NCI-H2227 (cell line): Measurements from ENCODE around the gene ATP6AP2.
"Not testable (repeated sequence)": the region's sequence is repeated elsewhere in the genome, so short reads cannot be mapped to it uniquely, and the experiment has no call there.

Experiments used
- DNase-seq: peaks from one replicate; lab custom pipeline; 2025; ENCODE audit not compliant: unreplicated experiment; lab: John Stamatoyannopoulos, UW

ATP6AP2 gene

DNA sequence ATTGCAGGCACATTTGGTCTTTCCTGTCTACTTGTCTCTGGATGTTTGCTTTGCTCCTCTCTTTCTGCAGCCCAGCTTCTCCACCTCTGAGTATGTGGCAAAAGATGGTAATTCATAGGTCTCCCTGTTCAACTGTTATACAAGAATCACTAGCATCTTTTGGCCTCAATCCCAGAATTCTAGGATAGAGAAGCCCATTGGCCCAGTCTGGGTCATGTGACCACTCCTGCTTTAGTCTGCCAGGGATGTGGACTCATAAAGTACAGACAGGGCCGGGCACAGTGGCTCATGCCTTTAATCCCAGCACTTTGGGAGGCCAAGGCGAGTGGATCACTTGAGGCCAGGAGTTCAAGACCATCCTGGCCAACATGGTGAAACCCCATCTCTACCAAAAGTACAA lies 5.4 kb upstream of the ATP6AP2 start:
- DNase-seq, result peak; percentile 20

DNA sequence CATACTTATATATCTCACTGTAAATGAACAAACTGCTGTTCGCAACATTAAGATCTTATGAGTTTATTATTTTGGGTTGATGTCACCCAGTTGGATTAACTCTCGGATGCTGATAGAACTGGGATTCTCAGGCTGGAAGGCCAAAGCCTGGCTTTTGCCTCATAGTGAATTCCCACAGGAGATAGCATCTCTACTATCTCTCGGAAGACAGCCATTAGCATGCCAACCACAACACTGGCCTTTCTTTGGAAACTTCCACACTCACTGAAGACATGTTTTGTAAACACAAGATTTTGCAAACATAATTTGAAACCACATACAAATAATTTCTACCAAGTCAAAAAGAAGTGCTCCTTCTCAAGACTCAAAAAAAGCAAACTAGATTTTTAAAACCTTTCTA lies 4.5 kb upstream of the ATP6AP2 start:
- no peak for DNase-seq

DNA sequence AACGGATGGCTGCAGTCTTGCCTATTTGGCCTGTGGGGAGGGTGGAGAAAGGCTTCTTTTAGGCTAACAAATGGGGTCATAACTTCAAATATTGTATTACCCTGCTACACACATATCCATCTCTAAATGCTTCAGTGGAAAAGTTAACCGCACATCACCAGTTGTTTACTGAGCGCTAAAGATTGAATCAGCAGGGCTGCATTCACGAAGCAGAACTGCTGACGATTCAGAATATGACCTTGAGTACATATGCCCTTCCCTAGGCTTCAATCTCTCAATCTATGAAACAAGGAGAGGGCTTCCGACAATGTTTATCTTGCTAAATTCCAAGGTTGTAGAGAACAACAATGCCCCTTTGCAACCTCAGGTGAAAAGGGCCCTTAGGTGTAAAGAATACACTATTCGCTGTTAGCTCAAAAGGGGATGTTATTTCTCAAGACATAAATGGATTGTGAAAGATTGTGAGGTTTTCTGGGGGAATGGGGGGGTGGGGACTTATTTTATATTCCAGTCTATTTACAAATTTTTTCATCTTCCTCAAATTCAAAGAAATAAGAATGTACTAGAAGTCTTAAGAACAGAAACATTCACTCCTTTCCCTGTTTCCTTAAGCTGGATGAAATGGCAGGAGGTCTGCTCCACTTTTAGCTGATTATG lies 2.6 kb upstream of the ATP6AP2 start:
- DNase-seq, result no peak

DNA sequence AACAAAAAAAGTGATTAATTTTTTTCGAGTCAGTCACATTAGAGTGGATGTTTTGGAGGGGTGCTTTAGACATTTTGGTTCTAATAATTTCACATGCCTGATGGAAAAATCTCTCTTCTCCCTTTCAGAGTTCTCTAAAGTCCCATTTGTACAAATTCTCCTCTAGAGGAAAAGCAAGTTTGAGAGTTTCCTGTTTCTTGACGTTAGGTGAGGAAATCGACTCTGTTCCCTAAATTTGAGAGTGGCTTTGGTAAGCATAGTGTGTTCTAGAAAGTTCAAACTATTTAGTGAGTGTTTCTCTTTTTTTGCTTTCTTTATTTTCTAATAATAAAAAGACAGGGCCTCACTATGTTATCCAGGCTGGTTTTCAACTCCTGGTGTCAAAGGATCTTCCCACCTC lies 1.6 kb upstream of the ATP6AP2 start:
- DNase-seq, result no peak

DNA sequence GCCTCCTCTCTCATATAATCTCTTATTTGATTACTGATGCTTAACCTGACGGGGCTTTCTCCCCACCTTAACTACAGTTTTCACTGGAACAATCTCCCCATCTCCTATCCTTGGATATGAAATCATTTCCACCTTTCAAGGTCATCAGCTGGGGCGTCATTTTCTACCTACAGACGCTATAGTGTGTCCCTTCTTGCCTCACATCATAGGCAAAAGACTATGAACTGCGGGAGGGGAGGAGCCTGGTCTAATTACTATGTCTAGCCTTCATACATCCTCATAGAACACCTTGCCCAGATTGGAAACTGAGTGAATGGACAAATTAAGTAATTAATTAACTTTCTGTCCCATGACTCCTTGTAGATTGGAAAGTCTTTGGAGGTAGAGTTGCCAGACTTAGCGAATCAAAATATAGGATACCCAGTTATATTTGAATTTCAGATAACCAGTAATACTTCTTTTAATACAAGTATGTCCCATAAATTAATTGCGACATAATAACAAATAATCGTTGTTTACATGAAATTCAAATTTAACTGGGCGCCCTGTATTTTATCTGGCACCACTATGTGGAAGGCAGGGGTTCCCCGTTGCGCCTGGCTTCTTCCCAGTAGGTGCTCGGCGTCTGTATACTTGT lies 752 bp upstream of the ATP6AP2 start:
- DNase-seq, result peak; percentile 32

DNA sequence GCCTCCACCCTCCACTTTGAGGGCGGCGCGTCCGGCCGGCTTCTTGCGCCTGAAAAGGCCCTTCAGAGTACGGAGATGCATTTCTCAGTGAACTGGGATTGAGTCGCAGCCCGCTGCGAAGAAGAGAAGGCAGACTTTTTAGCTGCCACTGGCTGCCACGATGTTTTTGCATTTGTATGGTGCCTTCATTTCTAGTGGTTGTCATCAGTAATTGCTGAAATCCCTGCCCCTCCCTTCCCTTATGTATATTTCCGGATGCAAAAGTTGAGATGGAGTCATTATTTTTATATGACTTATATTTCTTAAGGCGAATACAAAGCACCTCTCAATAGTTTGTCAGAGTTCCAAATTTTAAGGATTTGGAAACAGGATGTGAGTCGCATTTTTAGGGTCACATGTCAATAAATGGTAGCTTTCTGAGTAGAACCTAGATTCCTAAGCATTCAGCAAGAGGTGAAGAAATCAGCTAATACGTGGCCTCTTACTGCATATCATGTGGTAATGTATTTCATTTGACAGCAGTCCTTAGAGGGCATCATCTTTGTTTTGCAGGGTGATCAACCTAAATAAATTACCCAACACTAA lies 658 bp downstream of the ATP6AP2 start:
- peak; percentile 43 for DNase-seq

DNA sequence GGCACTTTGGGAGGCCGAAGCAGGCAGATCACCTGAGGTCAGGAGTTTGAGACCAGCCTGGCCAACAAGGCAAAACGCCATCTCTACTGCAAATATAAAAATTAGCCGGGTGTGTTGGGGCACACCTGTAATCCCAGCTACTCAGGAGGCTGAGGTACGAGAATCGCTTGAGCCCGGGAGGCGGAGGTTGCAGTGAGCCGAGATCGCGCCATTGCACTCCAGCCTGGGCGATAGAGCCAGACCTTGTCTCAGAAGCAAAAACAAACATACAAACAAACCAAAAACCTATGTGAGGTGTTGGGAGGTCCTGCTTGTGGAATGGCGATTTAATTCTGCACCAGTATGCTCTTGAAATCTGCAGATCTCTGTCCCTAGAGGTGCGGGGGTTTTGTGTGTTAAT lies 1.4 kb downstream of the ATP6AP2 start:
- not testable (repeated sequence) for DNase-seq

DNA sequence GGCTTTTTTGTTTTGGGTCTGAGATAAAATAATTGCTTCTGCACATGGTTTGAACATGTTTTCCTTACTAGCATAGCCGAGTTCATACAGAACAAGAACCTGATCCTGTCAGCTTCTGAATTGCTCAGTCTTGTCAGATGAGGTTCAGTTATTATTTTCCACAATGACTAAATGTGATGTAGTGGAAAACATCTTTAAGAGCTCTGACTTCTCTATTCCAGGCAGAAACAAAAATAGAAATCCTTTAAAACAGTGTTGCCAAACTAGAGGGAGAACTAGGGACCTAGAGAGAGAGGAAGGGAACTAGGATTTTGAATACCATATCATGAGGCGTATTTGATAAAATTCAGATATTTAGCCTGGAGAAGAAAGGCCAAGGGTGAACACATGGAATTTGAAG lies 2.0 kb downstream of the ATP6AP2 start:
- DNase-seq, result no peak

DNA sequence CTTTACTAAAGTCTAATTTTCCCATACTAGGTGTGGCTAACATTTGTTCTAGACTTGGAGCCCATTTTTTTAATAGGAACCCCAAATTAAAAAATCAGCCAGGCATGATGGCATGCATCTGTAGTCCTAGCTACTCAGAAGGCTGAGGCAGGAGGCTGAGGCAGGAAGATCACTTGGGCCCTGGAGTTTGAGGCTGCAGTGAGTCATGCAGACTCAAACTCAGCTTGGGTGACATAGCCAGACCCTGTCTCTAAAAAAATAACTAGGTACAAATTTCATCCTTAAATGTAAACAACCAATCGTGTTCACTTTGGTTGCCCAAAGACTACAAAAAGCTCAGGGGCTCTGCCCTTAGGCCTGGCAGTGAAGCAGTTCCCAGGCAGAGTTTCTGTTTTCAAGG lies 6.9 kb downstream of the ATP6AP2 start:
- not testable (repeated sequence) for DNase-seq

DNA sequence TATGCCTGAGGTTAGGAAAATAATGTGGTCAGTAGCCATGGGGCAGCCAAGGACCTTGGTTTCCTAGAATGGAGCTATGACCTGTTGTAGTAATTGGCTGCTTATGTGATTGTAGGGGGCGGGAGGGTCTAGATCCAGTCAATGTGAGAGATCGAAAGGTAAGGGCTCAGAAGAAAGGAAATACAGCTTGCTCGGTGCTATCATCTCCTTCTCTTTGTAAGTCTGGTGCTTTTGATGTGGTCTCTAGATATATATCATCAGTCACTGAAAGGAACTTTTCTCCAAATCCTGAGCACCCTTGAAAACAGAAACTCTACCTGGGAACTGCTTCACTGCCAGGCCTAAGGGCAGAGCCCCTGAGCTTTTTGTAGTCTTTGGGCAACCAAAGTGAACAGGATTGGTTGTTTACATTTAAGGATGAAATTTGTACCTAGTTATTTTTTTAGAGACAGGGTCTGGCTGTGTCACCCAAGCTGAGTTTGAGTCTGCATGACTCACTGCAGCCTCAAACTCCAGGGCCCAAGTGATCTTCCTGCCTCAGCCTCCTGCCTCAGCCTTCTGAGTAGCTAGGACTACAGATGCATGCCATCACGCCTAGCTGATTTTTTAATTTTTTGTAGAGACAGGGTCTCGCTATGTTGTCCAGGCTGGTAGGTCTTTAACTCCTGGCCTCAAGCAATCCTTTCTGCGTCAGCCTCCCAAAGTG lies 9.0 kb downstream of the ATP6AP2 start:
- not testable (repeated sequence) for DNase-seq

DNA sequence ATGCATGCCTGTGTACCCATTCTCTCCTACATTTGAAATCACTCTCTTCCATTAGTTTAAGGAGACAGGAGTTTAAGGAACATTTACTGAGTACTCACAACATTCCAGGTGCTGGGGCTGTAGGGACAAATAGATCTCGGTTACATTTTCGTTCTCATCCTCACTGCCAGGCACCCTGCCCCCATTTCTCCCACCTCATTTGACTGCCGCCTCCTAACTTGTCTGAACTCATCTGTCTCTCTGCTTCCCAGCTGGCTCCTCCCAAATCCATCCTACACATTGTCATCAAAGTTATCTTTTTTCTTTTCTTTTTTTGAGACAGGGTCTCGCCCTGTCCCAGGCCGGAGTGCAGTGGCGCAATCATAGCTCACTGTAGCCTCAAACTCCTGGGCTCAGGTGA lies 22.7 kb downstream of the ATP6AP2 start:
- no peak for DNase-seq

DNA sequence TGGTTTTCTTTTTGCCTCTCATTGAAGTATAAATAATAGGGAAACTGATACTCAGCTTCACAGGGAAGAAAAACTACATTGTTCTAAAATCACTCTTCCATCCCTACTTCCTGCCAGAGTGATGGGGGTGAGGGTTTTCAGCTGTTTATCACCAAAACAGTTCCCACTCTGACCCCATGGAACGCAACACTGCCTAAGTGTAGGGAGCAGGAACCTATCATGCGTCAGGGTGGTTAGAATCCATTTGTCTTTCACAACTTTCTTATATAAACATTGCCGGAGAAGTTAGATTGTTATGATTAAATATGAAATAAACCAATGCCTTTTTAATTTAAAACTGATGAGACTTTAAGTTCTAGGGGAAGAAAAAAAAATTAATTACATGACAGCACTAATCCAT lies 26.6 kb downstream of the ATP6AP2 start:
- DNase-seq, result no peak

DNA sequence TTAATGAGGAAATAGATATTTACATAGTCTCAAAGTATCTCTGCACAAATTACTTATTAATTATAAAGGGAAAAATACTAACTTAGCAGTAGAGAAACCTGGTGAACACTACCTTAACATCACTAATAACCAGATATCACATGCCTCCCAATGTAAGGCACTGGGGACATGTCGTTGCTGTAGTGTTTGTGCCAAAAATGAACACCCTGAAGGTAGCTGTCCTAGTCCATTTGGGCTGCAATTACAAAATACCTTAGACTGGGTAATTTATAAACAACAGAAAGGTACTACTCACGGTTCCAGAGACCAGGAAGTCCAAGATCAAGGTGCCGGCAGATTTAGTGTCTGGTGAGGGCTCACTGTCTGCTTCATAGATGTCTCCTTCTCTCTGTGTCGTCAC lies 31.7 kb downstream of the ATP6AP2 start:
- DNase-seq, result no peak

DNA sequence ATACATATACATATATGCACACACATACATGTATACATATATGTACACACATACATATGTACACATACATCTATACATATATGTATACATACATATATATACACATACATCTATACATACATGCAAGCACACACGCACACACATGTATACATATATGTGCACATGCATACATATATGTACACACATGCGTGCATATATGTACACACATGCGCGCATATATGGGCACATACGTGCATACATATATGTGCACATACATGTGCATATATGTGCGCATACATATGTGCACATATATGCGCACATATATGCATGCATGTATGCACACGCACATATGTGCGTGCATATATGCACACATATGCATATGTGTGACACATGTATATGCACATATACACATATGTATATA lies 35.2 kb downstream of the ATP6AP2 start:
- DNase-seq, result no peak

DNA sequence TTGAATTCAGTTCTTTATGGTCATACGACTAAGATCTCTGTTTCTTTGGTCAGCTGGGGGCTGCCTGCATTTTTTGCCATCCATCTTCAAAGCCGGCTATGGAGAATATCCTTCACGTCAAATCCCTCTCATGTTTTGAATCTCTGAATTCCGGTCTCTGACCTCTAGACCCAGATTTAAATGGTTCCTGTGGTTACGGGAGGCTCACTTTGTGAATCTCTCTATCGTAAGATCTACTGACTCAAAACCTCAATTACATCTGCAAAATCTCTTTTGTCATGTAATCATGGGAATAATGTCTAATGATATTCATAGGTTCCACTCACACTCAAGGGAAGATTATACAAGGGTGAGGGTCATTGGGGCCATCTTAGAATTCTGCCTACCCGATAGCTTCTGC lies 36.8 kb downstream of the ATP6AP2 start:
- peak; percentile 32 for DNase-seq

DNA sequence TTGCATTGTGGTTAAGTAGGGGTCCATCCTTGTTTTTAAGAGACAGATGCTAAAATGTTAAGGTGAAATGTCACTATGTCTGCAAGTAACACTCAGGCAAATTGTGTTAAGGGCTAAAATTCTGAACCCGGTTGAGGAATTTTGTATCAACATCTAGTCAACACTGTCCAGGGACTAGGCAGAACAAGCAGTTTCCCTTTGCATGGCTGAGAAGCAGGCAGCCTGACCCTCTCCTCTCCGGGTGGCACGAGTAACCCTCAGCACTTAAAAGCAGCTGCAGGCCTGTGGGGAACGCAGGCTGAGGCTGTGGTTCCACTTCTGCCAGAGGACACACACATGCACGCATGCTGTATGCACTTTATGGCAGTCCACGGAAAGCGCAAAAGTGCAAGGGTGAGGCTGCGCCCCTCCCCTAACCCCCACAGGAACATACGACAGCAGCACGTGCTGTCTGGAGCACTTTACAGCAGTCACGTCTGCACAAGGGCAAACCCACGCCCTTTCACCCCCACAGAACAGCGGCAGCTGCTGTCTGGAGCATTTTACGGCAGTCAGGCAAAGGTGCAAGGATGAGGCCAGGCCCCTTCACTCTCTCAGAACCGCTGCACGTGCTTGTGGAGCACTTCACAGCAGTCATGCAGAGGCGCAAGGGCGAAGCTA lies 41.8 kb downstream of the ATP6AP2 start:
- DNase-seq, result no peak

DNA sequence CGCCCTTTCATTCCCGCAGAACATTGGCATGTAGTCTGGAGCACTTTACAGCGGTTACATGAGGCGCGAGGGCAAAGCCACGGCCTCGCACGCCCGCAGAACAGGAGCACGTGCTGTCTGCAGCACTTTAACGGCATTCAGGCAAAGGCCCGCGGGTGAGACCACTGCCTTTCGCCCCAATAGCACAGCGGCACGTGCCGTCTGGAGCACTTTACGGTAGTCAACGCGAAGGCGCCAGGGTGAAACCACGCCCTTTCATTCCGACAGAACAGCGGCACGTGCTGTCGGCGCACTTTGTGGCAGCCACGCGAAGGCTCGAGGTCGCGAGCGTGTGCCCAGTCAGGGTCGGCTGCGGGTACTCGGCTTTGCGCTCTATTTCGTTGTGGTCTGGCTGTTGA lies 42.4 kb downstream of the ATP6AP2 start, which contains the start of gene MPC1L:
Gene MPC1L (plus strand): TSS at position 290 of the 398 bp plus-strand sequence. CDS start 138 bp downstream, outside the sequence.
- DNase-seq, result no peak

DNA sequence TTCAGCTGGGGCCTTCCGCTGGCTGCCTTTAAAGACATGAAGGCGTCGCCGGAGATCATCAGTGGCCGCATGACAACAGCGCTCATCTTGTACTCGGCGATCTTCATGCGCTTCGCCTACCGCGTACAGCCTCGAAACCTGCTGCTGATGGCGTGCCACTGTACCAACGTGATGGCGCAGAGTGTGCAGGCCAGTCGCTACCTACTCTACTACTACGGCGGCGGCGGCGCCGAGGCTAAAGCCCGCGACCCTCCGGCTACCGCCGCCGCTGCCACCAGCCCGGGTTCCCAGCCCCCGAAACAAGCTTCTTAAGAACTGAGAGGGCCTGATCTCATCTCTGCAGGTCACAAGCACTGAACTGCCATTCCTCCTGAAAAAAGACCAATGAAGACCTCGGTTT lies 42.9 kb downstream of the ATP6AP2 start:
- no peak for DNase-seq

DNA sequence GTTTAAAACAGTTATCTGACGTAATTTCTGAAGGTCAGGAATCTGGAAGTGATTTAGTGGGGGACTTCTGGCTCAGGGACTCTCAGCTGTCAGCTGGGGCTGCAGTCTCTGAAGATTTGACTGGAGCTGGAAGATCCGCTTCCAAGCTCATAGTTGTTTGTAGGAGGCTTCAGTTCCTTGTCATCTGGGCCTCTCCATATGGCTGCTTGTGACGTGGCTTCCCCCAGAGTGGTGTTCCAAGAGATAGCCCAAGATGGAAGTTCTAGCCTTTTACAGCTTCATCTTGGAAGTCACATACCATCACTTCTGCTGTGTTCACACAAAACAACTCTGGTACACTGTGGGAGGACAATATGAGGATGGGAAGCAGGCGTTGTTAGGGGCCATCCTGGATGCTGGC lies 44.5 kb downstream of the ATP6AP2 start:
- DNase-seq, result no peak

DNA sequence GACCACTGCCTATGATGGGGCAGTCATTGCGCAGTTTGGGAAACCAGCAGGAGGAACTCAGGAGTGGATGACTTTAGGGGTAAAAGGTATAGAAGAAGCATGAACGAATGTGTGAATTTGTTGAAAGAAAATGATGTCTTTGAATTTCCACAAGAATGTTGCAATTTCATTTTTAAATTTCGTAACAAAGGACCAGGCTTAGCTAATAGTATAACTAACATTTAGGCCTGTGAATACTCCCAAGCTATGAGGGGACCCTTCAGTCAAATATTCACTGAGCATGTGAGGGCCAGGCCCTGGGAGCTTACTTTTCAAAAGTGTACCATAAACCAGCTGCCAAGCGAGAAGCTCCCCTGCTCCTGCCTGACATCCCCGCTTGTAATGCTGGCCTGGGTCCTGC lies 47.7 kb downstream of the ATP6AP2 start:
- DNase-seq, result no peak

DNA sequence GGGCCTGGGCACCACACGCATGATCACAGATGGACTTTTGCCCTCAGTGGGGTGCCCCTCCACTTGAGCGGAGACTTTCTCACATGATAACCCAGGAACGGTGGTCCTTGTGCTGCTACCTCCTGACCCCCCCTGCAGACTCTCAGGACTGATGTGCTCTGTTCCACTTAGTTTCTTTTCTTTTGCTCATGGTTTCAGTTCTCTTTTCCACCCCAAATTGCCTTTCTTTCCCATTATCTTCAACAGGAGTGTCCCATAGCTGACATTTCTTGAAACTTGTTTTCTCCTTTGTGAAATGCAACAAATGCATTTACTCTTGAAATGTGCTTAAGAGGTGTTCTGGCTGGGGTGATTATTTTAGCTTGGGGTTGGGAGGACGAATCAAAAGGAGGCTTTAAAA lies 51.4 kb downstream of the ATP6AP2 start:
- no peak for DNase-seq
